ENCODE data around the gene SLC8A1. TPM values are rescaled to one million over a fixed set of nuclear protein-coding genes. Genes with fewer than 3 reads are reported as not detected.

Gene SLC8A1
- total RNA-seq, 4 donors from 2014 or later = 22.8 to 65.5 (median 42.0) TPM

GRCh38 chr2:40131081-40131704, 320.7 kb downstream of the SLC8A1 start:
- no peak for DNase-seq
- Histone ChIP-seq H3K9me3 (no peaks in the 10 kb centered on the region), H3K36me3 (no peaks in the 10 kb centered on the region), H3K27me3 (no peaks in the 10 kb centered on the region), H3K4me3 (no peak overlapping the region), H3K27ac (peak overlapping the region; percentile 11 to 65 (median 60)), H3K4me1 (peaks cover 0 to 12% (median 6%) of the 10 kb centered on the region in 4 donors)
- no peak for TF ChIP-seq CTCF (IDR thresholded peaks at IDR 0.05)
- TF ChIP-seq EP300 (IDR thresholded peaks at IDR 0.05; ENCODE audit: low read depth) = no peak
- in situ Hi-C loops (cut with MboI; ENCODE audit: low pct_ligation_motif_present in 1 of 4, low pct_unique_long_range_greater_than_20kb in 1 of 4, low sequenced_read_pairs in 3 of 4) = no loop called here
- WGBS, 2 donors (ENCODE audit: low coverage in 1 of 2) = 56 to 58% methylated on average over 2 to 3 of the region's 3 CpGs
- intact Hi-C loops (cut with DNase I; ENCODE audit: low total_unique reads) = no loop called here

GRCh38 chr2:40130251-40130994, 321.5 kb downstream of the SLC8A1 start:
- 50 to 64% methylated on average over 1 to 4 of the region's 4 CpGs for WGBS, 2 donors (ENCODE audit: low coverage in 1 of 2)
- no peak overlapping the region for H3K4me3 ChIP-seq
- no peak for DNase-seq
- TF ChIP-seq EP300 (IDR thresholded peaks at IDR 0.05; ENCODE audit: low read depth) (no peak), POLR2AphosphoS5 (IDR thresholded peaks at IDR 0.05) (no peak), POLR2A (IDR thresholded peaks at IDR 0.05) (no peak), CTCF (IDR thresholded peaks at IDR 0.05) (no peak)
- no peaks in the 10 kb centered on the region for H3K9me3 ChIP-seq
- intact Hi-C loops (cut with DNase I; ENCODE audit: low total_unique reads) (no loop called here), in situ Hi-C loops (cut with MboI; ENCODE audit: low pct_ligation_motif_present in 1 of 4, low pct_unique_long_range_greater_than_20kb in 1 of 4, low sequenced_read_pairs in 3 of 4) (no loop called here)
- H3K4me1 ChIP-seq = peaks cover 0 to 12% (median 6%) of the 10 kb centered on the region in 4 donors
- no peaks in the 10 kb centered on the region for H3K27me3 ChIP-seq
- peak overlapping the region; percentile 11 to 65 (median 60) for H3K27ac ChIP-seq
- no peaks in the 10 kb centered on the region for H3K36me3 ChIP-seq

- H3K4me3 ChIP-seq = no peak overlapping the region
- no peaks in the 10 kb centered on the region for H3K9me3 ChIP-seq
- H3K27me3 ChIP-seq = no peaks in the 10 kb centered on the region
- TF ChIP-seq POLR2AphosphoS5 (IDR thresholded peaks at IDR 0.05) (peak in 1 of 3 donors; percentile 55), POLR2A (IDR thresholded peaks at IDR 0.05) (no peak)
- WGBS, 2 donors (ENCODE audit: low coverage in 1 of 2) = 78 to 100% methylated on average over 1 of the region's 1 CpG
- peak overlapping the region in 3 of 4 donors; percentile 58 to 65 (median 63) for H3K27ac ChIP-seq
- intact Hi-C loops (cut with DNase I; ENCODE audit: low total_unique reads) (no loop called here), in situ Hi-C loops (cut with MboI; ENCODE audit: low pct_ligation_motif_present in 1 of 4, low pct_unique_long_range_greater_than_20kb in 1 of 4, low sequenced_read_pairs in 3 of 4) (no loop called here)
- peaks cover 0 to 12% (median 6%) of the 10 kb centered on the region in 4 donors for H3K4me1 ChIP-seq
- H3K36me3 ChIP-seq = no peaks in the 10 kb centered on the region
- peak; percentile 29 for DNase-seq
These were observed 322.2 kb downstream of the SLC8A1 start for GRCh38 chr2:40129725-40130124.

GRCh38 chr2:40128796-40129195, 323.1 kb downstream of the SLC8A1 start:
- H3K4me1 ChIP-seq = peaks cover 0 to 12% (median 6%) of the 10 kb centered on the region in 4 donors
- intact Hi-C loops (cut with DNase I; ENCODE audit: low total_unique reads) = no loop called here
- TF ChIP-seq POLR2AphosphoS5 (IDR thresholded peaks at IDR 0.05) (no peak), EP300 (IDR thresholded peaks at IDR 0.05; ENCODE audit: low read depth) (no peak), POLR2A (IDR thresholded peaks at IDR 0.05) (no peak), CTCF (IDR thresholded peaks at IDR 0.05) (no peak)
- no peak for DNase-seq
- H3K9me3 ChIP-seq = no peaks in the 10 kb centered on the region
- no peaks in the 10 kb centered on the region for H3K27me3 ChIP-seq
- H3K27ac ChIP-seq = peak overlapping the region; percentile 46 to 65 (median 60)
- WGBS, 2 donors (ENCODE audit: low coverage in 1 of 2) = 71 to 76% methylated on average over 1 of the region's 1 CpG
- H3K4me3 ChIP-seq = no peak overlapping the region
- no peaks in the 10 kb centered on the region for H3K36me3 ChIP-seq
- in situ Hi-C loops (cut with MboI; ENCODE audit: low pct_ligation_motif_present in 1 of 4, low pct_unique_long_range_greater_than_20kb in 1 of 4, low sequenced_read_pairs in 3 of 4) = no loop called here
